Measurements from ENCODE around the gene EREG. TPM values are rescaled to one million over a fixed set of nuclear protein-coding genes. Genes with fewer than 3 reads are reported as not detected.

EREG gene
- total and polyA plus RNA-seq, 2 donors, result 0.05 to 0.48 TPM

DNA sequence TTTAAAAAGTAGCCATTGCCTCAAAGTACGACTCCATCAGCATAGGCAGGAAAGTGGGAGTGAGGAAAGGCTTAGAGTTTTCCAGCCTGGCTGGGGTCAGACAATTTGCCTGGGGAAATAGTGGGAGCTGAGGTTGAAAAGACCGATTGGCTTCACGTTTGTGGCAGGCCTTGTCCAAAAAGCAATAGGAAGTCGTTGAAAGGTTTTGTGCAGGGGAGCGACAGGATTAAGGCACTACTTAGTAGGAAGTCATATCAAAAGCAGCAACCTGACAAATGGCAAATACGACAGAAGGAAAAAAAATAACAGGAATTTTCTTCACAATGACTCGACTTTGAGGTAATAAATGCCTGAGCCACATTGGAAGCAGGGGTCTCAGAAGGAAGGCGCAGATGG, 691 bp upstream of the EREG start:
- Histone ChIP-seq H3K27ac (ENCODE audit: low read depth in 1 of 2, low read length in 1 of 2) (no peak overlapping the region), H3K36me3 (ENCODE audit: control insufficient read depth in 2 of 2, insufficient read depth in 2 of 2, low read length in 1 of 2) (no peaks in the 10 kb centered on the region), H3K27me3 (ENCODE audit: control insufficient read depth in 2 of 2, insufficient read depth in 1 of 2, low read length in 1 of 2) (peaks cover 2 to 24% of the 10 kb centered on the region in 2 donors), H3K9me3 (ENCODE audit: control insufficient read depth in 2 of 2, insufficient read depth in 1 of 2, low read length in 1 of 2) (no peaks in the 10 kb centered on the region), H3K4me1 (ENCODE audit: control insufficient read depth in 2 of 2, insufficient read depth in 2 of 2, low read length in 2 of 2) (peaks cover 7 to 10% of the 10 kb centered on the region in 2 donors), H3K4me3 (ENCODE audit: low read length in 2 of 2) (no peak overlapping the region)
- DNase-seq (ENCODE audit: low read depth in 6 of 9, low spot score in 9 of 9), result no peak
- WGBS, result 31% methylated on average over 8 of the region's 8 CpGs

DNA sequence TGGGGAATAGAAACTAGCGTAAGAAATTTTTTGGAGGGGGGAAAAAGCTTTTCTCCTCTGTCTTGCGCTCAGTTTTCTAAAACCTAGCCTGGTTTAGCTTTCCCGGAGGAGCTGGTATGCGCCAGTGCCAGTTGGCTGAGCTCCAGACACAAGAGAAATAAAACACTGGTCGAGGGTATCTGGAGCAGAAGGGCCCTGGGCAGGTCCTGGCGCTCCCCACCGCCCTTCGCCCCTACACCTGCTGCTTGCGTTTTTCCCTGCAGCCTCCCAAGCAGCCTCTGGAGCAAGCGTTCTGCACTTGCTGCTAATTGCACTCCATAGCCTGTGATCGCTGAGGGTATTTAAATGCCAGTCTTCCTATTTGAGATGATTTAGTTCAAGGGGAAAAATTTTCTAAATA, 816 bp downstream of the EREG start:
- Histone ChIP-seq H3K36me3 (ENCODE audit: control insufficient read depth in 2 of 2, insufficient read depth in 2 of 2, low read length in 1 of 2) (no peaks in the 10 kb centered on the region), H3K27me3 (ENCODE audit: control insufficient read depth in 2 of 2, insufficient read depth in 1 of 2, low read length in 1 of 2) (peaks cover 2 to 24% of the 10 kb centered on the region in 2 donors), H3K9me3 (ENCODE audit: control insufficient read depth in 2 of 2, insufficient read depth in 1 of 2, low read length in 1 of 2) (no peaks in the 10 kb centered on the region), H3K27ac (ENCODE audit: low read depth in 1 of 2, low read length in 1 of 2) (no peak overlapping the region), H3K4me3 (ENCODE audit: low read length in 2 of 2) (no peak overlapping the region), H3K4me1 (ENCODE audit: control insufficient read depth in 2 of 2, insufficient read depth in 2 of 2, low read length in 2 of 2) (peaks cover 7 to 10% of the 10 kb centered on the region in 2 donors)
- WGBS, result 43% methylated on average over 11 of the region's 11 CpGs
- no peak for DNase-seq (ENCODE audit: low read depth in 6 of 9, low spot score in 9 of 9)

DNA sequence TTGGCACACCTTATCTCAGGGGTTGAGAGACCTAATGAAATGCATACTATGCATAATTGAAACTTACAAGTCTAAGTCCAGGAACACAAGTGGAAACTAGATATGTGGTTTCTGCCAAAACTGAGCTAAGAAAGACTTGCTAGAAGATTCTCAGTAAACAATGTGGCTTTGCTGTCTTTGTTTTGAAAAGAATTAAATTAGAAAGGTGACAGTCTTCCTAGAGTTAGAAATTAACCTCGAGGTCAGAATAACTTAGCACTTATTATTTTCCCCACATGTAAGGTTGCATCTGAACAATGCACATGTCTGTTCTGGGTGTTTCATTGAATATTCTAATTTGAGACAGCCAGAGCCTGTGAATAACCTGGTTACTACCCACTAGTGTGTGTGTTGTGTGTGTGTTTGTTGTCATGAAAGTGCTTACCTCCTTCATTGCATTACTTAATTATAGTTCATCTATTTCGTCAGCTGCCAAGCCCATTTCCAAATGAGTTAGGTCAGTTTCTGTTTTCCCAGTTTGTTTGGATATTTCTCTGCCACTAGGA, 1.5 kb downstream of the EREG start:
- Histone ChIP-seq H3K4me1 (ENCODE audit: control insufficient read depth in 2 of 2, insufficient read depth in 2 of 2, low read length in 2 of 2) (peaks cover 7 to 10% of the 10 kb centered on the region in 2 donors), H3K4me3 (ENCODE audit: low read length in 2 of 2) (no peak overlapping the region), H3K36me3 (ENCODE audit: control insufficient read depth in 2 of 2, insufficient read depth in 2 of 2, low read length in 1 of 2) (no peaks in the 10 kb centered on the region), H3K9me3 (ENCODE audit: control insufficient read depth in 2 of 2, insufficient read depth in 1 of 2, low read length in 1 of 2) (no peaks in the 10 kb centered on the region), H3K27me3 (ENCODE audit: control insufficient read depth in 2 of 2, insufficient read depth in 1 of 2, low read length in 1 of 2) (peaks cover 2 to 24% of the 10 kb centered on the region in 2 donors), H3K27ac (ENCODE audit: low read depth in 1 of 2, low read length in 1 of 2) (no peak overlapping the region)
- WGBS, result 80% methylated on average over 2 of the region's 2 CpGs
- no peak for DNase-seq (ENCODE audit: low read depth in 6 of 9, low spot score in 9 of 9)

DNA sequence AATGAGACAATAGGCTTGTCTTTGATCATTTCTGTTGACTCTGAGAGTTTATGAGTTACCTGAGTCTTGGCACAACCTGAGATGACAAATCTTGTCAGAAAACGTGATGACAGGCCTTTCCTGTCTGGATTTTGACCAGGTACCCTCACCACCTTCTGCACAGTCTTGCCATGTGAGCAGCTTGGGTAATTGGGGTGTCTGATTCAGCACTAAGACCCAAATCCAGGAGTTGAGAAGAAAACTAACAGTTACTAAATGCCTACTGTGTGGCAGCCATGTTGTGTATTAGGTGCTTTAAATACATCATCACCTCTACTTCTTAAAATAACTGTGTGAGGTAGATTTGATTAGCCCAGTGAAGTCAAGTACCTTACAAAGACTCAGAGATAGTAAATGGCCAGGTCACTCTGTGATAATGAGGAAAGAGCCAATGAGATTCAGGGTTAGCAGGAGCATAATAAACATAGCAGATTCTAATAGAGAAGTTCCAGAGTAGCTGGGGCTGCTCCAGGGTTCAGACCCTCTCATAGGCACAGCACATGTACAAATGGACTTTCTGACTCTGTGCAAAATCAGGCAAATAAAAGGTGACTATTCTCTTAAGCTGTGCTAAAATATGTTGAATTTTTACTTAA, 2.8 kb downstream of the EREG start:
- no peak for DNase-seq (ENCODE audit: low read depth in 6 of 9, low spot score in 9 of 9)
- 74% methylated on average over 1 of the region's 1 CpG for WGBS
- Histone ChIP-seq H3K27me3 (ENCODE audit: control insufficient read depth in 2 of 2, insufficient read depth in 1 of 2, low read length in 1 of 2) (peaks cover 2 to 24% of the 10 kb centered on the region in 2 donors), H3K4me3 (ENCODE audit: low read length in 2 of 2) (no peak overlapping the region), H3K36me3 (ENCODE audit: control insufficient read depth in 2 of 2, insufficient read depth in 2 of 2, low read length in 1 of 2) (no peaks in the 10 kb centered on the region), H3K27ac (ENCODE audit: low read depth in 1 of 2, low read length in 1 of 2) (no peak overlapping the region), H3K4me1 (ENCODE audit: control insufficient read depth in 2 of 2, insufficient read depth in 2 of 2, low read length in 2 of 2) (peaks cover 7 to 10% of the 10 kb centered on the region in 2 donors), H3K9me3 (ENCODE audit: control insufficient read depth in 2 of 2, insufficient read depth in 1 of 2, low read length in 1 of 2) (no peaks in the 10 kb centered on the region)

DNA sequence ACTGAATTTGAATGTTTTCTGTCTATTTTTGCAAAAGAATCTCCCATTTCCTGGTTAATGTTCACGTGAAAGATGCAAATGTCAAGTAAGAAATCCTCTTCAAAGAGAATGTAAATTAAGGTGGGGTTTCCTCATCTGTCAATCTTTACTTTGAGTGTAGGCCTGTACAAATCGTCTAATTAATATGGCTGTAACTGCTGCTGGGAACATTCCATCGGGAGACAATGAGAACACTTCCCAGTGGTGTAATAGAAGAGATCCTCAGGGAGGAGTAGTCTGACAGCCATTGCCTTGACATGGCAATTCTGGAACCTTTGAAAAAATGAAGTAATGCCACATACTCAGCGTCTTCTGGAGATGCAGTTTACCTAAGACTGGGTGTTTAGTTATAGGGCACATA, 3.7 kb downstream of the EREG start:
- no peak overlapping the region for H3K4me3 ChIP-seq (ENCODE audit: low read length in 2 of 2)
- 79% methylated on average over 4 of the region's 4 CpGs for WGBS
- H3K4me1 ChIP-seq (ENCODE audit: control insufficient read depth in 2 of 2, insufficient read depth in 2 of 2, low read length in 2 of 2), result peaks cover 7 to 10% of the 10 kb centered on the region in 2 donors
- DNase-seq (ENCODE audit: low read depth in 6 of 9, low spot score in 9 of 9), result no peak
- H3K27ac ChIP-seq (ENCODE audit: low read depth in 1 of 2, low read length in 1 of 2), result no peak overlapping the region
- no peaks in the 10 kb centered on the region for H3K9me3 ChIP-seq (ENCODE audit: control insufficient read depth in 2 of 2, insufficient read depth in 1 of 2, low read length in 1 of 2)
- H3K27me3 ChIP-seq (ENCODE audit: control insufficient read depth in 2 of 2, insufficient read depth in 1 of 2, low read length in 1 of 2), result peaks cover 2 to 24% of the 10 kb centered on the region in 2 donors
- no peaks in the 10 kb centered on the region for H3K36me3 ChIP-seq (ENCODE audit: control insufficient read depth in 2 of 2, insufficient read depth in 2 of 2, low read length in 1 of 2)

DNA sequence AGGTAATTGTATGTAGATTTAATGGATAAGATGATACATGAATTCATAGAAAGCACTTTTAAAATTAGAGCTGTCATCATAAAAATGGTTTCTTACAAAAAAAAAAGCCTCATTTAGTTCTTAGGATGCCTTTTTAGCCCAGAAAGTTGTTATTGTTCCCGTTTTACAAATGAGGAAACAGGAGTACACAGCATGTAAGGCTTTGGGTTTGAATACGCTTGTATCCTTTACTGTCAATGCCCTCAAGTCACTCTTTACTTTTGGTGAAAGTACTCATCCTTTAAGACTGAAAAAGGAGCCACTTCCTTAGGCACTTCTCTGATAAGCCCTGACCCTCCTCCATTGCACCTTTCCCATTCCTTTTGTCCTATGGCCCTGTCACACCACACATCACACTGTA, 4.9 kb downstream of the EREG start:
- peaks cover 0 to 15% of the 10 kb centered on the region in 2 donors for H3K27me3 ChIP-seq (ENCODE audit: control insufficient read depth in 2 of 2, insufficient read depth in 1 of 2, low read length in 1 of 2)
- H3K27ac ChIP-seq (ENCODE audit: low read depth in 1 of 2, low read length in 1 of 2), result no peak overlapping the region
- 75% methylated on average over 2 of the region's 2 CpGs for WGBS
- no peak overlapping the region for H3K4me3 ChIP-seq (ENCODE audit: low read length in 2 of 2)
- H3K4me1 ChIP-seq (ENCODE audit: control insufficient read depth in 2 of 2, insufficient read depth in 2 of 2, low read length in 2 of 2), result peaks cover 4 to 5% of the 10 kb centered on the region in 2 donors
- no peaks in the 10 kb centered on the region for H3K9me3 ChIP-seq (ENCODE audit: control insufficient read depth in 2 of 2, insufficient read depth in 1 of 2, low read length in 1 of 2)
- H3K36me3 ChIP-seq (ENCODE audit: control insufficient read depth in 2 of 2, insufficient read depth in 2 of 2, low read length in 1 of 2), result no peaks in the 10 kb centered on the region
- no peak for DNase-seq (ENCODE audit: low read depth in 6 of 9, low spot score in 9 of 9)

DNA sequence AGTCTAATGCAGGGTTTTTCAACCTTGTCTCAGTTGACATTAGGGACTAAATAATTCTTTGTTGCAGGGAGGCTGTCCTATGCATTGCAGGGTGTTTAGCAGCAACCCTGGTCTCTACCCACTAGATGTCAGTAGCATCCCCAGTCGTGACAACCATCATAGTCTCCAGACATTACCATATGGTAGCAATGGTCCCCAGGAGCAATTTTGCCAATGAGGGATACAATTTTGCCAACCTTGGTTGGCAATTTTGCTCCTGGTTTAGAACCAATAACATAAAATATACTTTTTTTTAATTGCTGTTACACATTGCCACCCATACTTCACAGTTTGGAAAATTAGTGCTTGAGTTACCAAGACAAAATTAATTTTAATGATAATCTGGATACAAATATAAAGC, 6.0 kb downstream of the EREG start:
- H3K27me3 ChIP-seq (ENCODE audit: control insufficient read depth in 2 of 2, insufficient read depth in 1 of 2, low read length in 1 of 2), result peaks cover 0 to 4% of the 10 kb centered on the region in 2 donors
- no peaks in the 10 kb centered on the region for H3K4me1 ChIP-seq (ENCODE audit: control insufficient read depth in 2 of 2, insufficient read depth in 2 of 2, low read length in 2 of 2)
- H3K27ac ChIP-seq (ENCODE audit: low read depth in 1 of 2, low read length in 1 of 2), result no peak overlapping the region
- 14% methylated on average over 1 of the region's 1 CpG for WGBS
- H3K4me3 ChIP-seq (ENCODE audit: low read length in 2 of 2), result no peak overlapping the region
- no peaks in the 10 kb centered on the region for H3K9me3 ChIP-seq (ENCODE audit: control insufficient read depth in 2 of 2, insufficient read depth in 1 of 2, low read length in 1 of 2)
- H3K36me3 ChIP-seq (ENCODE audit: control insufficient read depth in 2 of 2, insufficient read depth in 2 of 2, low read length in 1 of 2), result no peaks in the 10 kb centered on the region
- DNase-seq (ENCODE audit: low read depth in 6 of 9, low spot score in 9 of 9), result peak in 3 of 9 donors; percentile 9 to 31 (median 28)

DNA sequence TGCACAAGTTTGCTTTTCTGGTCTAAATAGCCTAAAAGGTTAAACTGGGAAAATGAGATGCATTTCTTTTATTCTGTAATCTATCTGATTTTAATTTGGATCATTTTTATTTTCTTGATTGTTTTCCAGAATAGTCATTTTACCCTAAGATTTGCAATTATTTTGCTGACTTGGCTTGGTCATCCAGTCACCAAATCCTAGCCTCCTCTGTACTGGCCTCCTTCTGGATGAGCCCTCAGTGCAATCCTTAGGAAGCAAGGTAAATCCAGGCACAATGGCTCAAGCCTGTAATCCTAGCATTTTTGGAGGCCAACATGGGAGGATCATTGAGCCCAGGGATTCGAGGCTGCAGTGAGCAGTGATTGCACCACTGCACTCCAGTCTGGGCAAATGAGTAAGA, 9.2 kb downstream of the EREG start:
- H3K4me1 ChIP-seq (ENCODE audit: control insufficient read depth in 2 of 2, insufficient read depth in 2 of 2, low read length in 2 of 2), result no peaks in the 10 kb centered on the region
- H3K9me3 ChIP-seq (ENCODE audit: control insufficient read depth in 2 of 2, insufficient read depth in 1 of 2, low read length in 1 of 2), result no peaks in the 10 kb centered on the region
- H3K27me3 ChIP-seq (ENCODE audit: control insufficient read depth in 2 of 2, insufficient read depth in 1 of 2, low read length in 1 of 2), result no peaks in the 10 kb centered on the region
- WGBS, result 90% methylated on average over 1 of the region's 1 CpG
- no peak overlapping the region for H3K27ac ChIP-seq (ENCODE audit: low read depth in 1 of 2, low read length in 1 of 2)
- no peak overlapping the region for H3K4me3 ChIP-seq (ENCODE audit: low read length in 2 of 2)
- no peaks in the 10 kb centered on the region for H3K36me3 ChIP-seq (ENCODE audit: control insufficient read depth in 2 of 2, insufficient read depth in 2 of 2, low read length in 1 of 2)
- no peak for DNase-seq (ENCODE audit: low read depth in 6 of 9, low spot score in 9 of 9)

DNA sequence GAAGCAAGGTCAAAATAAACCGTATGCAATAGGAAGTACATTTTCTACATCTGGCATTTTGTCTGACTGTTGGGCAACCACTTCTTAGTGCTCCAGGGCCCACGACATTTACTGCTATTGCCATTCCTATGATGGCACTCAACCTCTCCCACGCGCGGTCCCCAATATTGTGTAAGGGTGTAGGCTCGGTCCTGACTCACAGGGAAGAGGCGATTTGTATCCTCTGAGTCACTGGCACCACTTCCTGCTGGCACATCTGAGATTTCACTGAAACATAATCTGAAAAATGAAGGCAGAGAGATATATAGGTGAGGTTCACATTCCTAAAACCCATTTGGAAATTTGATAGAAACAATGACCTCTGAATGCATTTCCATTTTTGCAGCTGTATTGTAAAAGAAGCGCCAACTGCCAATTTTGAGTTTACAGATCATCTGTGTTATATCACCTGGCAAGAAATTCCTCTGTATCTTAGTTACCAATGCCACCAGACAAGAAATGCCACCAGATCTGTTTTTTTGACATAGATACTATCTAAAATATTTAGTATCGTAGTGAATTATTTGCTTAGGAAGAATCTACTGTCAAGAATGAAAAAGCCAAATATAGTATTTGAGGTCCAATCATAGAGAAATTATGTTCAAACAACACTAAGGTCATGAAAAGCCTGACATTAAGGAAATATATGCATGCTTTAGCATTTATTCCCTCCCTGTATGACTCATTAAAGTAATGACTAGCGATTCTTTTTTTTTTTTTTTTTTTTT, 9.8 kb downstream of the EREG start:
- Histone ChIP-seq H3K36me3 (ENCODE audit: control insufficient read depth in 2 of 2, insufficient read depth in 2 of 2, low read length in 1 of 2) (no peaks in the 10 kb centered on the region), H3K4me3 (ENCODE audit: low read length in 2 of 2) (no peak overlapping the region), H3K27me3 (ENCODE audit: control insufficient read depth in 2 of 2, insufficient read depth in 1 of 2, low read length in 1 of 2) (no peaks in the 10 kb centered on the region), H3K27ac (ENCODE audit: low read depth in 1 of 2, low read length in 1 of 2) (no peak overlapping the region), H3K4me1 (ENCODE audit: control insufficient read depth in 2 of 2, insufficient read depth in 2 of 2, low read length in 2 of 2) (no peaks in the 10 kb centered on the region), H3K9me3 (ENCODE audit: control insufficient read depth in 2 of 2, insufficient read depth in 1 of 2, low read length in 1 of 2) (no peaks in the 10 kb centered on the region)
- 88% methylated on average over 10 of the region's 10 CpGs for WGBS
- DNase-seq (ENCODE audit: low read depth in 6 of 9, low spot score in 9 of 9), result no peak

All from thymus (tissue), 11 donors.